Cerebellar cortex (tissue), 1 donor: Measurements from ENCODE around the gene CFDP1.

Experiments used
- DNase-seq: peaks from one replicate; pipeline ENCODE4 v3.0.0-alpha.2; 2015; ENCODE audit warnings: low spot score

CFDP1 gene

DNA sequence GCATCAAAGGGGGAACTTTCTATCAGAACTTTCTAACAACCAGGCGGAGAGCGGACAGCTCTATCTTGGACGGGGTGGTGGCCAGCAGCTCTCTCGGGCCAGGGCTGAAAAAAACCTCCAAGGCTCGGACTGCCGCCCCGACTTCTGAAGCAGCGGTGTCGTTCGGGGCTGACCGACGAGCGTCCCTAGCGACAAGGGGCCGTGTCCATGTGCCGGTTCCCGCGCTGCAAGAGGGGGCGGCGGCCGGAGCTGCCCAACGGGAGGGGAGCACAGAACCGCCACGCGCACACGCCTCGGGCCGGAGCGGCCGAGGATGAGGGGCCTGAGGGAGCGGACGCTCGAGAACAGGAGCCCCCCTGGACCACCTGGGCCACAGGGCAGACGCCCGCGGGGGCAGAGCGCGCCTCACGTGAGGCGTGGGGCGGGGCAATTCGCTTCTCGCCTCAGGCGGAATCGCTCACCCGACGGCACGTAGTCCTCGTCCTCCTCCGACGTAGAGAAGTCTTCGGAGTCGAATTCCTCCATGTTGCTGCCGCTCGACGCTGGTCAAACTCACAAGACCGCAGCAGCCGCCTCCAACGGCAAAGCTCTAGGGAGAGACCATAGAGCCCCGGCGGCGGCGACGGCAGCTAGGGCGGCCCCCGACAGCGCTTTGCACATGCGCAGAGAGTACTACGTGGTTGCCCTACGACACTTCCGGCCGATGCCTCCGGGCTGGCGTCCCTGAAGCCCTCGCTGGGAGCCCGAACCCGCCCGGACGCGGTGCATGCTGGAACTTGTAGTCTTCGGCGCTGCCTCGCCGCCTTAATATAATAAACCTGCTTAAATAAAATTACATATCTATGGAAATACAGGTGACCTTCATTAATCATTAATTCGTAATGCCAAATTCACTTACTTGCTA is at the start of gene CFDP1:
Gene CFDP1 (minus strand): TSS at position 676 of the 904 bp plus-strand sequence. CDS start 151 bp downstream, at position 525.
- DNase-seq, result peak; percentile 94

DNA sequence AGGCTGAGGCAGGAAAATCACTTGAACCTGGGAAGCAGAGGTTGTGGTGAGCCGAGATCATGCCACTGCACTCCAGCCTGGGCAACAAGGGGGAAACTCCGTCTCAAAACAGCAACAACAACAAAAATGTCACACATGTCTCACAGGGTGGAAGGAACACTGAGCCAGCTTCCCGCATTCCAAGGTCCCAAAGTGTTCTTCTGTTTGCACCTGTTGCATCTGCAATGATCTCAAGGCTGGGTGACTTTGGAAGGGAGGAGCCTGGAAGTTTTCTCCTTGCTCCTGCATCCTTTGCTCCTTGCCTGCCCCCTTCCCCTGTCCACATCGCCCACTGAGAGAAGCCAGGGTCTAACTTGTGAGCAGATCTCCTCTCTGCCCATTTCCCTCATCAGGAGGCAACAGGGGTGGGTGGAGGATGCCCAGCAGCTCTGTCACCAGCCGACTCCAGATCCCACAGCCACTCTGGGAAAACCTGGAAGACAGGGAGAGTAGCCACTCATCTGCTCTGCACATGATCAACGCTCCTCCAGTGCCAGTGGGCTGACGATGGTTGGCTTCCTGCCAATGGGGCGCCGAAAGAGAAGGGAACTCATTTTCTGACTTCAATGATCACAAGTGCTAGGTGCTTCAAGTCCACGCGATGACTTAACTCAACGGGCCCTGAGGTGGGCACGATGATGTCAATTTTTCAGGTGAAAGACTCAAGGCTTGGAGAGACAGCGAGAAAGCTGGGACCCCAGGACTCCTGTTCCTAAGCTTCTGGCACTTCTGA is 49.3 kb upstream of the CFDP1 start:
- no peak for DNase-seq

DNA sequence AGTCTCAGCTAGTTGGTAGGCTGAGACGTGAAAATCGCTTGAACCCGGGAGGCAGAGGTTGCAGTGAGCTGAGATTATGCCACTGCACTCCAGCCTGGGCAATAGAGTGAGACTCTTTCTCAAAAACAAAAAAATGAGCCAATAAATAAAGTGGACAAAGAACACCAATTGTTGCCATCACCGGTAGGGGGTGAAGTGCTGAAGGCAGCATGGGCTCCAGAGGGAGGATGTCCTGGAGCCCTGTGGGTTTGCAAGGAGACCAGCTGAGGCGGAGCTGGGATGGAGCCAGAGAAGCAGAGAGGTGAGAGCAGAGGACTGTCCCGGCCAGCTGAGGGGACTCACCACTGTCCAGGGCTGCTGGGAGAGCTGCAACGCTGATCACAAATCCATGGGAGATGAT is 48.2 kb upstream of the CFDP1 start:
- DNase-seq, result no peak

DNA sequence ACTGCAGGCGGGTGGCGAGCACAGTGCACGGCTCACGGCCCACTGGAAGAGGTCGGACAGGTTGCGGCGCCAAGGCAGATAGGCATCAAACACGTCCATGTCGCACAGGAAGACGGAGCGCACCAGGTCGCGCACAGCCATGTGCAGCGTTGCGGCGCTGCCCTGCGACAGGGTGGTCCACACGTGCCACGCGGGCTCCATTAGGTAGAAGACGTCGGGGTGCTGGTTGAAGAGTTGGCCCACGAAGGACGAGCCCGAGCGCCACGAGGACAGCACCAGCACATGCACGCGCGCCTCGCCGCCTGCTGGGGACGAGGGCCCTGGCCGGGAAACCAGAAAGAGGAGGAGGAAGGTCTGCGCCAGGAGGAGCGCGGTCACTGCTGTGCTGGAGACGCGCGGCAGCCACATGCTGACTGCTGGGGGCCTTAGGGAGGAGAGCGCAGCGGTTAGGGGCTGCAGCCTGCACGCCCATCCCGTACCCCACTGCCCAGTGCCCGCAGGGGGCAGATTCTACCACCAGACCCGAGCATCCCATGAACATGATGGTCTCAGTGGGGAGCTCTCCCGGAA is 46.2 kb upstream of the CFDP1 start:
- no peak for DNase-seq

DNA sequence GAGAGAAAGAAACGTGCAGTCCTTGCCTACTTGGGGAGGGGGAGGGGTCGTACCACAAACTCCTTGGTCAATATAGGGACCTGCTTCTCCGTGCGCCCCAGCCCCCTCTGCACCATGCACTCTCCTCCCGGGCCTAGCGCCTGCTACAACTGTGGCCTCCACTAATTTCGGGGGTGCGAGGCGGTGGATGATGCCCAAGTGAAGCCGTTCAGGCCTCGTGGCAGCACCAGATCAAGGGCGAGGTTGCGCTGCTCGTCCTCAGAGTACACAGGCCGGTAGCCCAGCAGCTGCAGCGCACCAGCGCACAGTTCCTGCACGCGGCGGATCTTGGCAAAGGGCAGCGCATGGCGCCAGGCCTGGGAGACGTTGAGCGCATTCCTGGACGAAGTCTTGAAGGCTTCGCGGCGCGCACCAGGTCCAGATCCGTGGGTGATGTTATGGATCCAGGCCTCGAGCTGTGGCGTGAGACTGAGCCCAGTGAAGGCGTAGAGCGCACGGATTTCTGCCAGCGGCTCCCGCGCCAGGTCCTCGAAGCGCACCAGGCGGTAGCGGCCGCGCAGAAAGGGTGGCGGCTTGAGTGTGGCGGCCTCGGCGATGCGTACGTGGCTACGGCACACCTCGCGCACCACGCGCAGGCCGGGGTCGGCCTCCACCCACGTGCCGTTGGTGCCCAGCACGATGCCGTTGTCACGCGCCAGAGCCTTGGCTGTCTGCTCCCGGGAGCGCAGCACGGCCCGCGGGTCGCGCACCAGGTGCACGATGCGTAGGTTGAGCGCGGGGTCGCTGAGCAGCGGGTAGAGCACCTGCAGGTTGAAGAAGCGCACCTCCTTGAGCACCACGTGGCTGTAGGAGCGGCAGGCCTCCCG is 45.4 kb upstream of the CFDP1 start:
- no peak for DNase-seq

DNA sequence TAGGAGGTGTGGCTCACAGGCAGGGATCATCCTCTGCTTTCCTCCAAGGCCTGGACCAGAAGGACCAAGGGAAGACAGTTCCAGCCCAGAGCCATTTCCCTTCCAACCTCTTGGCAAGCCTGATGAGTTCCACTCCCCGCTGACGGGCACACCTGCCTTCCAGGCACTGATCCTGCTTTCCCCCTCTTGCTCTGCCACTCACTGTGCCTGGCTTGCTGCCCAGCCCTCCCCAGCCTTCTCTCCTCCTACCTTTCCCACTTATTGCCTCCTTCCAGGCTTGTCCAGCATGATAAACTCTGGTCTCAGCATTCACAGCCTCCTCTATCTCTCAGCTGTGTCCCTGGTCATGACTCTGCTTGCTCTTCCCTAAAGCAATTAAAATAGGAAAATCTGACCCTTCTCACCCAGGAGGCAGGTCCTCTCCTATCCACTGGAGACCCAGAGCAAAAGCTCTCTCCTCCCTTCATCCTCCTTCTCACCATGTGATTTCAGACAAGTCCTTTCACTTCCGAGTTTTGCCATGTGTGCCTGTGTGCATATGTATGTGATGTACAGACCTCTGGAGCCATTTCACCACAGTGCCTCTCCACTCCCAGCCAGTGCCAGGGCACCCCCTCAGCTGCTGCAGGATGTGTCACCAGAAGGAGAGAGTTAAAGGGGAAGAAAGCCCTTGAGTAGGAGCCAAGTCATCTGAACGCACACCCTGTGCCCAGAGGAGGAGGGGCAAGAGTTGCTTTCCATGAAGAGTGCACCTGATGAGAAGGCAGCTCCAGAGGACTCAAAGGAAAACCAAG is 44.6 kb upstream of the CFDP1 start:
- DNase-seq, result peak; percentile 98

DNA sequence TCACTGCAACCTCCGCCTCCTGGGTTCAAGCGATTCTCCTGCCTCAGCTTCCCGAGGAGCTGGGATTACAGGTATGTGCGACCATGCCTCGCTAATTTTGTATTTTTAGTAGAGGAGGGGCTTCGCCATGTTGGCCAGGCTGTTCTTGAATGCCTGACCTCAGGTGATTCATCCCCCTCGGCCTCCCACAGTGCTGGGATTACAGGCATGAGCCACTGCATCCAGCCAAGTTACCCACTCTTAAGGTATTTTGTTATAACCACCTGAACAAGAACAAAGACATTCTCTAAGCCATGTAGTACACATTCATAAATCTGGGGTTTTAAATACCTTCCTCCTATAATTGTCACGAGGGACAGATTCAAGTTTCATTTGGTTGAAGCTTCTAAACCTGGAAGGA is 43.5 kb upstream of the CFDP1 start:
- no peak for DNase-seq

DNA sequence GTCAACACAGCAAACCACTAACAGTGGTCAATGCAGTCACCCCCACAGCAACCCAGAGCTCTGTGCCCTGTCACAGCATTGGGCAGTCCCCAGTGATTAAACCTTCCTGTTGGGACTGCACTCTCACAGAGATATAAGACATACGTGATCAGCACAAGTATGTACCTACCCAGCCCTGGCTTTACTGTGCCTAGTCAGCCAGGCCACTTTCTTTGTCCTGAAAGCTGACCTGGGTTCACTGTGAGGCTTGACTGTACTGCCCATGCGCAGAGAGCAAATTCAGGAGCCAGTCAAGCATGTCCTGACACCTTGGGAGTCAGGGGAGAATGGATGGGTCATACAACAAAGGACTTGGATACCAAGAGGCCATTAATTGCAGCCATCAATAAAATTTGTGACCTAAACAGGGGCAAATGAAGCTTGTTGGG is 42.1 kb upstream of the CFDP1 start:
- DNase-seq, result no peak

DNA sequence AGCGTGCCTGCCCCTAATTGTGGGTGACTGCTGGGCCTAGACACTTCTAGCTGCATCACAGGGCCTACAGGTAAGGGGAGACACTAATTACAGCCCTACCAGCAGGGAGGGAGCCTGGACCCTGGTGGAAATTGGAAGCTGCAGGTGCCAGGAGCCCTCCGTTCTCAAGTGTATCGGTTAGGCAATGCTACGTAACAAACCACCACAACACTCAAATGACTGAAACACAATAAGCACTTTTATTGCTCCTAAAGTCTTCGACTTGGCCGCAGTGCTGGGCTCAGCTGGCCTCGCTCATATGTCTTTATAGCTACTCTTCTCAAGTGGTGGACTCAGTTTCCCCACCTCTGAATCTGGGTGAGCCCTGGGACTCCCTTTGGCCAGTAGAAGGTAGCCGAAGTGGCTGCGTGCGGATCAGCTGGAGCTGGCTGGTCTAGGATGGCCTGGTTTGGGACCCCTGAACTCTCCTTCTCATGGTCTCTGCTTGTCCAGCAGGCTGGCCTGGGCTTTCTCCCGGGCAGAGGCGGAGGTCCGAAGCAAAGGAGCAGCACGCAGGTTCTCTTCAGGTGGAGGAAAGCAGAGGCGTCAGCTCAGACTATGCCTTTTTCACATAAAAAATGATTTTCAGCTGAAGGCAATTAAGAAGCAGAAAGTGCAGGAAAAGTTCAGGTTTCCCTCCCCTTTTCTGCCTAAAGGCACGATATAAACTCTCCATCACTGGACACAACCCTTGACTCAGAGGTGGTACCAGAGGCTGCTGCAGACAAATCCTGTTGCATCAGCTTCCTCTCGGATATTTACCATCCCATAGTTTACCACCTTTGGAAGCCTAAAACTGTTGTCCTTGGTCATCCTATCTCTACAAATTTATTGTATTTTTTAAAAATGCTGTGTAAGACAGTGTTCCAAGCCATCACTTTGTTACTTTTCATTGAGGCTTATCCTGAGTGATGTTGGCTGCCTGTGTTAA is 39.9 kb upstream of the CFDP1 start:
- no peak for DNase-seq

DNA sequence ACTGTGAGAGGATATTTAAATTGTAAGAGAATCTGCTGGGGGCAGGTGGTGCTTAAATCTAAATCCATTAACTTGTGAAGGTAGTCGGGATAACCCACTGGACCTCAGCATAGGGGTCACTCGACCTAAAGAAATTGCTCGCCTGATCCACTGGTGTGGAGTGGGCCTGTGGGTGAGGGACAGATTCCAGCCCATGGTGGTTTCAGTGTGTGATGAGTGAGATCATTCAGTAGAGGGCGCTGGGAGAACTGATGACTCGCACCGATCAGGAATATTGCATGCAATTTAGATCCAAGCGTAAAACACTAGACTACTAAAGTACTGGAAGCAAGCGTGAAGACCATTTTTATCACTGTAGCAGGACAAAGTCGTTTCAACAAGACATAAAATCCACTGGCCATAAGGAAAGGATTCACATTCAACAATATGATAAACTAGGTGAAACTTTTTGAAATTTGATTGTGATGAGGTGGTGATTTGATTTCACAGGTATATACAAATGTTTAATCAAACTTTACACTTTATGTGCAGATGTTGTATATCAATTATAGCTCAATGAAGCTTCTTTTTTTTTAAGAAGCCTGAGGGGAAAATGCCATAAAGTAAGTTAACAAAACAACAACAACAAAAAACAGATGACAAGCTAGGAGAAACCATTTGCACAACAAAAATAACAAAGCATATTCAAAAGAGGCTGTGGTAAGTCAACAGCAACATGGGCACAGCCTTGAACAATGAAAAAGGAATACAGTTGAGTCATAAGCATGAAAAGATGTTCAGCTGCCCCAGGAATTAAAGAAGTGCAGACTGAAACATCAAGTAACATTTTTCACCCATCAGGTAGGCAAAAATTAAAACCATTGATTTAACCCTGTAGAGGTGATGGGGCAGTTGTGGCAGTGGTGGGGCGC is 38.7 kb upstream of the CFDP1 start:
- DNase-seq, result peak; percentile 86

DNA sequence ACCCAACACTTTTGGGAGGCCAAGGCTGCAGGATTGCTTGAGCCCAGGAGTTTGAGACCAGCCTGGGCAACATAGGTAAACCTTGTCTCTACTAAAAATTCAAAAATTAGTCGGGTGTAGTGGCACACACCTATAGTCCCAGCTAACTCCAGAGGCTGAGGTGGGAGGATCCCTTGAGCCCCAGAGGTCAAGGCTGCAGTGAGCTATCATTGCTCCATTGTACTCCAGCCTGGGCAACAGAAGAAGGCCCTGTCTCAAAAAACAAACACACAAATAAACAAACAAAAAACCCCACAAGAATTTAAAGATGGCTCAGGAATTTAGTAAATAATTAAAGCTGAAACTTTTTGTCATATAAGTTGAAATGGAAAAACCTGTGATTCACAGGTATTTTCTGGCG is 33.5 kb upstream of the CFDP1 start:
- no peak for DNase-seq

DNA sequence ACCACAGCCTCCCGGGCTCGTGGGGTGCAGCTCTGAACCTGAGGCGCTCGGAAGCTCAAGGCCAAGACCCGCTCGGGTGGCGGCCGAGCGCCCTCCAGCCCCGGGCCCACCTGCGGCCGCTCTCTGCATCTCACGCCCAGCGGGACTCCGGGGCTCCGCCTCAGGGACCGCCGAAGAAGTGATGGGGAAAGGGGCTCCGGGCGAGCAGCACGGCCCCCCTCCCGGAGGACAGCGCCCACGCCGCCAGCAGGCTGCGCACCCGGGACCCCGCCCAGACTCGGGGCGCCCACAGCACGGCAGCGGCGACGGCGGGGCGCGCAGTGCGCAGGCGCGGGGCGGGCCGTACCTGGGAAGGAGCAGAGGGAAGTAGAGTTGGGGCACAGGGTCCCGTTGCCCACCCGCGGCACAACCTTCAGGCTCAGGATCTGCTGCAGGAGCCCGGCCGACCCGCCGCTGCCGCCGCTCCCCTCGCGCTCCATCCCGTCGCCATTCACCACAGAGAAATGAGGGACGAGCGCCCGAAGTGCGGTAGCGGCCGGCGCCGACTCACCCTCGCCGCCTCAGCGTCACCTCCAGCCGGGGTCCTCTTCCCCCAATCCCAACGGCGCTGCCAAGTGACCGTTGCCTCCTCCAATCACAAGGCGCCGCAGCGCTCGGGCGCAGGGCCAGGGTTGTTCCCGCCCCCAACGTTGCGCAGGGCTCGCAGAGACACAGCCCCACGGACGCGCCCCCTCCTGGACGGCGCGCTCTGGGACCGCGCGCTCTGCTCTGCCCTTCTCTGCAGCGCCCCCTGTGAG is 31.0 kb upstream of the CFDP1 start, which contains the start of gene TMEM170A:
Gene TMEM170A (minus strand): TSS at position 568 of the 797 bp plus-strand sequence. CDS start 89 bp downstream, at position 479.
- peak; percentile 98 for DNase-seq

DNA sequence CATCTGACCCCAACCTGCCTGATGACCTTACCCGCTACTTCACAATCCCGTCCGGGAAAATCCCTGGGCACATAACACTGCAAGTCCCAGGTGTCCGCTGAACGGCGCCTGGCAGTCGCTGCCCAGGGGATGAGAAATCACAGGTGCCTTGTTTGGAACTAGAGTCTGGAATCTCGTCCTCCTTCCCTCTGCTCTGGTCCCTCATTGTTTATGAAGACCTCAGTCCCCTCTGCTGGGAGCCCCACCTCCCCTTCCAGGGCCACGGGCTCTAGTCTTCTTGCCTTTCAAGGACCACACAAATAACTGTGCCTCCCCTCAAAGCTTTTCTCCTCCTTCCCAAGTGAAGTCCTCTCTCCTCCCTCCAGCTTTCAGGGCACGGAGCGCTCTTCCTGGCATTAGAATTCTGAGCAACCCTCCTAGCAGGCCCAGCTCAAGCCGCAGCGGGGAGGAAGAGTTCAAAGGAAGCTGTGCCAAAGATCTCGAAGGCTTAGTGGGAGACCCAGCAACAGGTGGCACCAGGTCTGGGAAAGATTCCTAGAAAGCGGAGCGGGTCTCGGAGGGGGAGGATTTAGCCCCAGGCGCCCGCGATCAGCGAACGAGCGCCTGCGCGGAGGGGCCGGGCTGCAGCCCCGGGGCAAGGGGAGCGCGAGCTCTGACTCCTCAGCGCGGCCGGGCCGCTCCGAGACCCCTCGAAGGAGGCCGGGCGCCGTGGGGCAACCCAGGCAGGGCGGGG is 30.3 kb upstream of the CFDP1 start:
- peak; percentile 54 for DNase-seq

DNA sequence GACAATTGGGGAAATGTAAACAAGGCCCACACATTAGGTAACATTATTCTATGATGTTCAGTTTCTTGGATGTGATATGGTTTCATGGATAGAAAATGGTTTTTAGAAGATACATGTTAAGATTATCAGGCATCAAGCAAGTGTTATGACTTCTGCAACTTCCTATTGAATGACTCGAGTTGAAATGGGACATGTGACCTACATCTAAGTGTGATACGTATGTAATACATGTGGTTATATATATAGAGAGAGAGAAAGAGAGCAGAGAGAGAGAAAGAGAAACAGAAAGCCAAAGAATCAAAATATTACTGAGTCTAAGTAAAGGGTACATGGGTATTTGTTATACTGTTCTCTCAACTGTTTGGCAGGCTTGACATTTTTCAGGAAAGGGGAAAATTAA is 29.5 kb upstream of the CFDP1 start:
- no peak for DNase-seq

DNA sequence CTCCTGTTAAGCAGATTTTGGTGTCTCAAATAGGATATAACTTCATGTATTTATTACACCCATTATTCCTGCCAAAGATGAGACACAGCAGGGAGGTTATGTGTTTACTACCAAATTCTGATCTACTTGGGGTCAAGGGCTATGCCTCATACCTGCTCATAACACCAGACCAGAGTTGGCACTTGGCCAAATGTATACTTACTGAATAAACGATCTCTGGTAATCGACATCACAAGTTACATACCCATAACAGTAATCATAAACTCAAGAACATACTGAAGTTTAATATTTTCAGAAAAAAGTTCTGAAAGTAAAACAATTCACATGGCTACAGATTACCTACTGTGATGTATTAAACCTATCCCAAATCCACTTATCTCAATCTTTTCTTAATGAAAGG is 28.3 kb upstream of the CFDP1 start:
- DNase-seq, result no peak

DNA sequence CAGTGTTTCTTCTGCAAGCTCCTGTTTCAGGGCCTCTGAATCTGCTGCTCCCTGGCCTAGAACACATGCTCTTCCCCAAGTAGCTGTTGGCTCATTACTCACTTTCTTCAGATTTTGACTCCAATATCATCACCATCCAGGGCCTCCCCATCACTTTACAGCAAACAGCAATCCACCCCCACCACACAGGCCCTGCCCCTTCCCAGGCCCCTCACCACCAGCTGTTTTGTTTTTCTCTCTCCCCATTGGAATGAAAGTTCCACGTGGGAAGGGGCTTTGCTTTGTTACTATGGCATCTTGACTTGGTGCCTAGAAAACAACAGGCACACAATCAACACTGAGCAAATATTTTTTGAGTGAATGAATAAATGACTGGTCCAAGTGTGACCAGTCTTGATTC is 27.1 kb upstream of the CFDP1 start:
- DNase-seq, result no peak

DNA sequence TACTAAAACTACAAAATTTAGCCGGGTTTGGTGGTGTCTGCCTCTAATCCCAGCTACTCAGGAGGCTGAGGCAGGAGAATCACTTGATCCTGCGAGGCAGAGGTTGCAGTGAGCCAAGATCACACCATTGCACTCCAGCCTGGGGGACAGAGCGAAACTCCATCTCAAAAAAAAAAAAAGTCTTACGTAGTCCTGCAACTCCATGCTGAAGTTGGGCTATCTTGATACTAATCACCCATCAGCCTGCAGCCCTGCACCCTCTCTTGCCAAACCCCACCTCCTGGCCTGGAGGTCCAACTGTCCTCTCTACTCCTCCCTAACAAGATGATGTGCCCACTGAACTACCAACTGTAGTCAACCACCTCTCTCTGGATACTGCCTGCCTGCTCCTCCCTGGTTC is 26.4 kb upstream of the CFDP1 start:
- DNase-seq, result no peak
